HG03159 (cell line): ENCODE results near the gene NONO.
"Not testable (repeated sequence)": the region's sequence is repeated elsewhere in the genome, so short reads cannot be mapped to it uniquely, and the experiment has no call there.

Source experiments
- ATAC-seq: cut with Tn5 transposase; IDR thresholded peaks from one replicate; pipeline ENCODE4 v1.9.1; 2021; ENCODE audit warnings: mild to moderate bottlenecking, moderate library complexity; ENCODE audit not compliant: unreplicated experiment

Gene NONO

DNA sequence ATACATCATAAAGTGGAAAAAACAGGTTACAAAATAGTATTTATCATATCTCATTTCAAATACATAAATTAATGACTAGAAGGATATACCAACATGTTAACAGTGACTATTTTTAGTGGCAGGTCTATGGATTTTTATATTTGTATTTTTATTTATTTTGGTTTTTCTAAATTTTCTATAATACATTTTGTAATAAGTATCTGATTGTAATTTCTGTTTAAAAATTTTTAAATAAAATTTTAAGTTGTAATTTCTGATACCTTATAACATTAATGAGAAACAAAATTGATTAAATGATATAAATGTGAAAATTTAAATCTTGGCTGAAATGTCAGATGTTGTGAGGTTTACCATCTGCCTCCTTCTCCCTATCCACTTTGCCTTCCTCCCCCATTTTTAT lies 2.5 kb downstream of the NONO start:
- ATAC-seq = no peak

- ATAC-seq = no peak
Measured at GRCh38 chrX:71291381-71291780, 7.9 kb downstream of the NONO start.

DNA sequence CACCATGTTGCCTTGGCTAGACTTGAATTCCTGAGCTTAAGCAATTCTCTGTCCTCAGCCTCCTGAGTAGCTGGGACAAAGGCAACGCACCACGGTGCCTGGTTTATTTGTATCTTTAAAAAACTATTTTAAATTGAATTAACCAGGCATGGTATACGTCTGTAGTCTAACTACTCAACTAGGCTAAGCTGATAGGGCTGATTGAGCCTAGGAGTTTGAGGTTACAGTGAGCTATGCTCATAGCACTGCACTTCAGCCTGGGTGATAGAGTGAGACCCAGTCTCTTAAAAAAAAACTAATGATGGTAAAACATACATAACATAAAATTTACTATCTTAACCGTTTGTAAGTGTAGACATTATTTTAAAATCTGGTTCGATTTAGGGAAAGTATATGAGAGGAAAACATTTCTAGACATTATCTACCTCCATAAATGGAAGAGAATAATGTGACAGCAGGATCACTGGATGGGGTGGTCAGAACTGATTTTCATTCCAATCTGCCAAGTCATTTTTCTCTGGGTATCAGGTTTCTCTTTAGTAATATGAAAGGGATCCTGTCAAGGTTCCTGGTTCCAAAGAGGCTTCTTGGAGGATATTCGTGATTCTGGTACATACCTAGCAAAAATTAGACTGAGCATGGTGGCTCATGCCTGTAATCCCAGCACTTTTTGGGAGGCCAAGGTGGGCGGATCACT lies 9.4 kb downstream of the NONO start:
- ATAC-seq = no peak

DNA sequence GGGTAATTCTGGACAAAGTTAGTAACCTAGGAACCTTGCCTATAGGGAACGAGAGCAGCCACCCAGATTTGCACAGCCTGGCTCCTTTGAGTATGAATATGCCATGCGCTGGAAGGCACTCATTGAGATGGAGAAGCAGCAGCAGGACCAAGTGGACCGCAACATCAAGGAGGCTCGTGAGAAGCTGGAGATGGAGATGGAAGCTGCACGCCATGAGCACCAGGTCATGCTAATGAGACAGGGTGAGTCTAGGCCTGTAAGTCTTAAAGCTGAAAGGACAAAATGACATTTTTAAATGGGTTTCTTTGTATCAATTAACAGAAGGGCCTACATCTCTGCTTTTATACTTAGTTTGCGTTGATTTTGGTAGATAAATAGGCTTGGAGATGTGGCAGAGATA lies 13.4 kb downstream of the NONO start:
- ATAC-seq = no peak

GRCh38 chrX:71298119-71298518 lies 14.7 kb downstream of the NONO start:
- ATAC-seq = no peak

DNA sequence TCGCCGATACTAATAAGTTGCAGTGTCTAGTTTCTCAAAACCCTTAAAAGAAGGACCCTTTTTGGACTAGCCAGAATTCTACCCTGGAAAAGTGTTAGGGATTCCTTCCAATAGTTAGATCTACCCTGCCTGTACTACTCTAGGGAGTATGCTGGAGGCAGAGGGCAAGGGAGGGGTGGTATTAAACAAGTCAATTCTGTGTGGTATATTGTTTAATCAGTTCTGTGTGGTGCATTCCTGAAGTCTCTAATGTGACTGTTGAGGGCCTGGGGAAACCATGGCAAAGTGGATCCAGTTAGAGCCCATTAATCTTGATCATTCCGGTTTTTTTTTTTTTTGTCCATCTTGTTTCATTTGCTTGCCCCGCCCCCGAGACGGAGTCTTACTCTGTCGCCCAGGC lies 16.6 kb downstream of the NONO start:
- not testable (repeated sequence) for ATAC-seq

DNA sequence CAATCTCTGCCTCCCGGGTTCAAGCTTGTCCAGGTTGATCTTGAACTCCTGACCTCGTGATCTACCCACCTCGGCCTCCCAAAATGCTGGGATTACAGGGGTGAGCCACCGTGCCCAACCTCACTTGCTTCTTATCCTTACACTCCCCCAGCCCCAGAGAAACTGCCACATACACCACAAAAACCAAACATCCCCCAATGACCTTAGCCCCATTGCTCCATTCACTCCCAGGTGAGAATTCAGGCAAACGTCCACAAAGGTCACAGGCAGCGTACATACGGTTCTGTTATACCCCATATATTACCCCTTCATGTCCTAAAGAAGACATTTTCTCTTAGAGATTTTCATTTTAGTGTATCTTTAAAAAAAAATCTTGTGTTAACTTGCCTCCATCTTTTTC lies 17.1 kb downstream of the NONO start:
- ATAC-seq = not testable (repeated sequence)

- ATAC-seq = no peak
Measured at GRCh38 chrX:71301195-71301924, 17.9 kb downstream of the NONO start, which contains the start of gene ITGB1BP2. Gene ITGB1BP2 (plus strand): TSS chrX:71301750. CDS start chrX:71301807, 57 bp downstream.

GRCh38 chrX:71302461-71303213 lies 19.2 kb downstream of the NONO start:
- no peak for ATAC-seq

- ATAC-seq = no peak
Measured at GRCh38 chrX:71304561-71304960, 21.1 kb downstream of the NONO start.

- ATAC-seq = no peak
Measured at GRCh38 chrX:71315917-71316316, 32.5 kb downstream of the NONO start.

DNA sequence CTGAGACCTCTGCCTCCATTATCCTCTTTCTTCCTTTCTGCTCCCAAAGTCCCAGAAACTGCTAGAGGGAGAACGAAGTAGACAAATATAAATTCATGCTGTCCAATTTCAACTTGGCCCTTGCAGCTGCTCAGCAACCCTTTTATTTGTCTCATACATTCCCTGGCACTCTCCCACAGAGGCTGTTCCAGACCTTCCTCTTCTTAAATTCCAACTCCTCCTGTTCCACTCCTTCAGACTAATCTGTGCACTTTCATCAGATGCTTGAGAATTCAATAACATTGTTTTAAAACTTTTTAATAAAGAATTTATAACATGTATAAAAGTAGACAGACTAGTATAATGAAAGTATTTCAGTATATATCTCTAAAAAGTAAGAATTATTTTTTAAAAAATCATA lies 33.5 kb downstream of the NONO start:
- ATAC-seq = not testable (repeated sequence)

- no peak for ATAC-seq
Measured at GRCh38 chrX:71320126-71320525, 36.7 kb downstream of the NONO start.

DNA sequence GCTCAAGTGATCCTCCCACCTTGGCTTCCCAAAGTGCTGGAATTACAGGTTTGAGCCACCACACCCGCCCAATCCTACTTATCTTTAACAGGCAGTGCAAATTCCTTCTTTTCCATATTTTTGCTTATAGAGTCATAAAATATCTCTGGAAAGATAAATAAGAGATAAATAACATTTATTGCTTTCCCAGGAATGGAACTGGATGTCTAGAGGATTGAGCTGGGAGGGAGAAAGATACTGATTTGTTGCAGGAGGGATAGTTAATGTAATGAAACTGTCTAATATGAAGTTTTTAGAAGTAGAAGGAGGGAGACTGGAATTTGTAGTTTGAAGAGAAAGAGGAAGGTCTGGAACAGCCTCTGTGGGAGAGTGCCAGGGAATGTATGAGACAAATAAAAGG lies 38.3 kb downstream of the NONO start:
- ATAC-seq = no peak

- ATAC-seq = not testable (repeated sequence)
Measured at GRCh38 chrX:71324452-71324851, 41.0 kb downstream of the NONO start.

GRCh38 chrX:71326394-71326793 lies 43.0 kb downstream of the NONO start:
- ATAC-seq = no peak

- not testable (repeated sequence) for ATAC-seq
Measured at GRCh38 chrX:71349151-71349665, 65.8 kb downstream of the NONO start.

- ATAC-seq = not testable (repeated sequence)
Measured at GRCh38 chrX:71349867-71350266, 66.4 kb downstream of the NONO start.
